Lung (tissue), 12 donors: ENCODE measurements around the gene PRCC. TPM values are rescaled to one million over a fixed set of nuclear protein-coding genes. Genes with fewer than 3 reads are reported as not detected.

ENCODE experiments used
- ATAC-seq: fragments of 200-7000 bp; cut with Tn5 transposase; one replicate; pipeline ENCODE4 v1.9.1; 2020; ENCODE audit warnings: moderate number of reproducible peaks; ENCODE audit not compliant: insufficient read depth, low FRiP score
- DNase-seq, 3 donors: peaks; one replicate each; pipeline ENCODE4 v3.0.0-alpha.2; 2013 to 2017
- H3K27ac ChIP-seq, 2 donors: one replicate each; pipeline ENCODE4 v1.5.1; 2013; ENCODE audit warnings: mild to moderate bottlenecking in 2 of 2, moderate library complexity in 2 of 2, control low read depth in 1 of 2, inconsistent platforms in 1 of 2, low read depth in 1 of 2, low read length in 1 of 2
- H3K27me3 ChIP-seq, 3 donors: one replicate each; pipeline ENCODE4 v1.5.1; 2013; ENCODE audit warnings: low read length in 2 of 3; ENCODE audit not compliant: control insufficient read depth in 3 of 3, insufficient read depth in 3 of 3
- H3K36me3 ChIP-seq, 4 donors: one replicate each; pipeline ENCODE4 v1.5.1; 2013; ENCODE audit warnings: low read length in 4 of 4, mild to moderate bottlenecking in 1 of 4, moderate library complexity in 1 of 4; ENCODE audit not compliant: control insufficient read depth in 4 of 4, insufficient read depth in 4 of 4
- H3K4me1 ChIP-seq, 5 donors: one replicate each; pipeline ENCODE4 v1.5.1; 2013; ENCODE audit warnings: low read length in 5 of 5, mild to moderate bottlenecking in 2 of 5, moderate library complexity in 1 of 5; ENCODE audit not compliant: control insufficient read depth in 5 of 5, insufficient read depth in 5 of 5
- H3K4me3 ChIP-seq: one replicate; pipeline ENCODE4 v1.5.1; 2013; ENCODE audit warnings: mild to moderate bottlenecking, control low read depth, moderate library complexity
- H3K9ac ChIP-seq, 2 donors: one replicate each; pipeline ENCODE4 v1.5.1; 2013; ENCODE audit warnings: low read length in 2 of 2, control low read depth in 1 of 2; ENCODE audit not compliant: insufficient read depth in 1 of 2
- H3K9me3 ChIP-seq, 4 donors: one replicate each; pipeline ENCODE4 v1.5.1; 2013; ENCODE audit warnings: low read length in 3 of 4, mild to moderate bottlenecking in 1 of 4, moderate library complexity in 1 of 4; ENCODE audit not compliant: control insufficient read depth in 4 of 4, insufficient read depth in 3 of 4
- WGBS, 2 donors: extraction: QIAGEN DNeasy Blood & Tissue Kit; methylation state at CpG; one replicate each; pipeline ENCODE4 v1.1.7; 2013; 5-methylcytosine and 5-hydroxymethylcytosine counted together
- polyA plus RNA-seq, 2 donors: library from polyadenylated mRNA; stranded (reverse); fragments of 200-250 nt; gene quantifications; one replicate each; pipeline ENCODE4 v1.2.1, GENCODE V29; 2013
- total RNA-seq, 2 donors: library from RNA; depleted of rRNA in 1 of 2; stranded (reverse); fragments of >200 nt in 1 of 2; gene quantifications; one replicate each; pipeline ENCODE4 v1.2.1, GENCODE V29; 2014 to 2021
- TF ChIP-seq, protein P1 (sequence below): IDR thresholded peaks from 2 replicates; pipeline ENCODE4 v1.5.1; 2012; ENCODE audit warnings: mild to moderate bottlenecking; ENCODE audit errors: control extremely low read depth, extremely low read depth
- donor health status: control.
- donor health status: control.
- donor health status: Bipolar disorder and iron deficiency.
- donor health status: healthy.
- donor health status: DM: yes; HTN: yes; CAD: no.

PRCC gene
- total and polyA plus RNA-seq, 4 donors: 36.2 to 52.7 (median 39.3) TPM

DNA sequence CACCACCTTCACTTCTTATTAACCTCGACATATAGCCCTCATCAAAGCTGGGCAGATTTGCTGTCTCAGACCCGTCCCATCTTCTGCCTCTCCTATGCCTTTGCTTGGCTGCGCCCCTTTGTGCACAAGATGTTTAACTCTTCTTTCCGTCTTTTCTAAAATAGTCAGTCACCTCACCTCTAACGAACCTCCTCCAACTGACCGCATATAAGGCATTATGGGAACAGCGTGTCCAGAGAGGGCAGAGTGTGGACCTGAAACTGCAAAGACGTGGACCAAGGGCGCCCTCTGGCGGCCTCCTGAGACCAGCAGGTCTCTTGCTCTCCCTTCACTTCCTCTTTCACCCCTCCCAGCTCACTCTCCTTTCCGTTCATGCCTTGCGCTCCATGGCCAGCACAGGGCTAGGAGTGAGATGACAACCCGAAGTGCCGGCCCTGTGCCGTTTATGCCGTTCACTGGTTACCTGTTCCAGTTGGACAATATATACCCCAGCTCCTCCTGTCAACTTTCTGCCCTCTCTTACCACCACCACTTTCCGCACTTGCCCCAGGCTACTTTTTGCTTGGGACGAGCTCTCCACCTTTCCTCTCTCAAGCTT, 41.6 kb upstream of the PRCC start:
- peaks cover 18 to 32% (median 24%) of the 10 kb centered on the region in 4 donors for H3K36me3 ChIP-seq
- H3K9ac ChIP-seq: peak overlapping the region in 1 of 2 donors; percentile 72
- H3K27ac ChIP-seq: no peak overlapping the region
- peak overlapping the region; percentile 5 for H3K4me3 ChIP-seq
- TF ChIP-seq, protein P1, sequence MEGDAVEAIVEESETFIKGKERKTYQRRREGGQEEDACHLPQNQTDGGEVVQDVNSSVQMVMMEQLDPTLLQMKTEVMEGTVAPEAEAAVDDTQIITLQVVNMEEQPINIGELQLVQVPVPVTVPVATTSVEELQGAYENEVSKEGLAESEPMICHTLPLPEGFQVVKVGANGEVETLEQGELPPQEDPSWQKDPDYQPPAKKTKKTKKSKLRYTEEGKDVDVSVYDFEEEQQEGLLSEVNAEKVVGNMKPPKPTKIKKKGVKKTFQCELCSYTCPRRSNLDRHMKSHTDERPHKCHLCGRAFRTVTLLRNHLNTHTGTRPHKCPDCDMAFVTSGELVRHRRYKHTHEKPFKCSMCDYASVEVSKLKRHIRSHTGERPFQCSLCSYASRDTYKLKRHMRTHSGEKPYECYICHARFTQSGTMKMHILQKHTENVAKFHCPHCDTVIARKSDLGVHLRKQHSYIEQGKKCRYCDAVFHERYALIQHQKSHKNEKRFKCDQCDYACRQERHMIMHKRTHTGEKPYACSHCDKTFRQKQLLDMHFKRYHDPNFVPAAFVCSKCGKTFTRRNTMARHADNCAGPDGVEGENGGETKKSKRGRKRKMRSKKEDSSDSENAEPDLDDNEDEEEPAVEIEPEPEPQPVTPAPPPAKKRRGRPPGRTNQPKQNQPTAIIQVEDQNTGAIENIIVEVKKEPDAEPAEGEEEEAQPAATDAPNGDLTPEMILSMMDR: peak; percentile 90
- DNase-seq: peak; percentile 89 to 93 (median 91)
- WGBS, 2 donors: 14 to 15% methylated on average over 18 of the region's 18 CpGs
- H3K9me3 ChIP-seq: no peaks in the 10 kb centered on the region
- H3K27me3 ChIP-seq: no peaks in the 10 kb centered on the region
- peak; percentile 68 for ATAC-seq
- H3K4me1 ChIP-seq: peaks cover 14 to 36% (median 16%) of the 10 kb centered on the region in 5 donors

DNA sequence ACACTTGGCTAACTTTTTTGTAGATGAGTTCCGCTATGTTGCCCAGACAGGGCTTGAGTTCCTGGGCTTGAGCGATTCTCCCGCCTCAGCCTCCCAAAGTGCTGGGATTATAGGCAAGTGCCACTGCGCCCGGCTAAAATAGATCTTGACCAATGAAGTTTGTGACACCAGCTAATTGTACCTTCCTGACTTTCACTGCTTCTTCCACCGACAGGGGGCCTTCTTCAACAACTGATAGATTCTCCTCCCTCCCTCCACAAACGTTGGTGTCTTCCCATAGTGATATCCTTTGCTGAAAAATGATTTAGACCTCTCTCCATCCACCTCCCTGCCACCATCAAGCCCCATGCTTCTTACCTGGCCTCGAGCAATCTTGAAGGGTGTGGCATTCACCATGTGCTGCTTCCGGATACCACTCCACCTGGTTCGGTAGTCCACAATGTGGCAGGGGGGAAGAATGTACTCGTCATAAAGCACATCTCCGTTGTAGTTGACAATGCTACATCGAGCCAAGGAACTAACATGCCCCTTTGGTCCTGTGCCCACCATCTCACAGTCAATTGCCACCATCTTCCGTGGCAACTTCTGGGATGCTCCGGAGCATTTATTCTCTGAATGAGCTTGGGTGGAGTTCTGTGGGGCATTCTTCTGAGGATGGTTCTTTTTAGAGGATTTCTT, 40.6 kb upstream of the PRCC start:
- Histone ChIP-seq H3K4me1 (peaks cover 14 to 36% (median 16%) of the 10 kb centered on the region in 5 donors), H3K4me3 (no peak overlapping the region), H3K9ac (no peak overlapping the region), H3K36me3 (peaks cover 16 to 25% (median 21%) of the 10 kb centered on the region in 4 donors), H3K27me3 (no peaks in the 10 kb centered on the region), H3K27ac (no peak overlapping the region), H3K9me3 (no peaks in the 10 kb centered on the region)
- ATAC-seq (no peak), DNase-seq (peak in 2 of 3 donors; percentile 53 to 58)
- TF ChIP-seq, protein P1: peak; percentile 25
- 51 to 58% methylated on average over 15 of the region's 15 CpGs for WGBS, 2 donors

DNA sequence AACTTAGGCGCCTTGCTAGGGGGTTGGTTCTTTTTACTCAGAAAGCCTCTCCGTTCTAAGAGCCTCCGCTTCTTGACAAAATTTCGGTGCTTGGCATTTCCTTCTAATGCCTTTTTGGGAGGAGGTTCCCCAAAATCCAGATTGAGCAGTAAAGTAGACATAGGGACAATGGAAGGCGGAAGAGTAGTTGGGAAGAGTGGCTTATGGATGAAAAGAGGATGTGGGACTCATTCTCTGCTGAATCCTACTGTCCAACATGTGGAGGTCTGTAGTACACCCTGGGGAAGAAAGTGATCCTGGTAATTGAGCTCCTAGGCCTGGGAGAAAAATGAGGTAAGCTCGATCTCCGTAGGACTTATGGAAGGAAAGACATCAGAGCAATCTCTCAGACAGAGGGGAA, 39.8 kb upstream of the PRCC start:
- ATAC-seq: no peak
- WGBS, 2 donors: 41 to 45% methylated on average over 7 of the region's 7 CpGs

More for the DNA sequence above, 39.8 kb upstream of the PRCC start:
- Histone ChIP-seq H3K4me1 (peaks cover 14 to 36% (median 16%) of the 10 kb centered on the region in 5 donors), H3K36me3 (peaks cover 16 to 27% (median 19%) of the 10 kb centered on the region in 4 donors), H3K9me3 (no peaks in the 10 kb centered on the region), H3K9ac (peak overlapping the region; percentile 83 to 90), H3K27ac (peak overlapping the region in 1 of 2 donors; percentile 83), H3K27me3 (no peaks in the 10 kb centered on the region), H3K4me3 (peak overlapping the region; percentile 88)
- DNase-seq: no peak
- TF ChIP-seq, protein P1: no peak
